ENCODE measurements around the gene RETN. TPM values are rescaled to one million over a fixed set of nuclear protein-coding genes. Genes with fewer than 3 reads are reported as not detected.
A peak's percentile ranks its signal among the peaks of the same experiment; 100 is the strongest.

Gene RETN
- polyA plus RNA-seq, 2 of the 4 experiments (the other 2 are of a cell fraction): not detected

- WGBS (ENCODE audit: missing lambda C conversion rate): 81% methylated on average over 10 of the region's 16 CpGs
- no peaks in the 10 kb centered on the region; the same call in 2 of the 3 replicates for H3K4me1 ChIP-seq
- no peak for DNase-seq (ENCODE audit: low read depth in 1 of 2, low spot score in 1 of 2)
- peak overlapping the region; percentile 44 to 98; a peak in 5 of 6 replicates for H3K27ac ChIP-seq
- TF ChIP-seq CBX8 (IDR thresholded peaks at IDR 0.05): no peak
- TF ChIP-seq, protein P1, sequence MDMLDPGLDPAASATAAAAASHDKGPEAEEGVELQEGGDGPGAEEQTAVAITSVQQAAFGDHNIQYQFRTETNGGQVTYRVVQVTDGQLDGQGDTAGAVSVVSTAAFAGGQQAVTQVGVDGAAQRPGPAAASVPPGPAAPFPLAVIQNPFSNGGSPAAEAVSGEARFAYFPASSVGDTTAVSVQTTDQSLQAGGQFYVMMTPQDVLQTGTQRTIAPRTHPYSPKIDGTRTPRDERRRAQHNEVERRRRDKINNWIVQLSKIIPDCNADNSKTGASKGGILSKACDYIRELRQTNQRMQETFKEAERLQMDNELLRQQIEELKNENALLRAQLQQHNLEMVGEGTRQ (IDR thresholded peaks at IDR 0.05): no peak
- TF ChIP-seq ZFP36 (IDR thresholded peaks at IDR 0.05; ENCODE audit: borderline replicate concordance, partially characterized antibody): no peak
- no peak for TF ChIP-seq MAX (IDR thresholded peaks at IDR 0.05)
- TF ChIP-seq POLR2AphosphoS2 (conservative IDR thresholded peaks at IDR 0.05; ENCODE audit: low read length): no peak
- TF ChIP-seq POLR2A (IDR thresholded peaks at IDR 0.05; ENCODE audit: low read length): no peak
- no peak for TF ChIP-seq EHF (CRISPR knock-in tag; IDR thresholded peaks at IDR 0.05)
- TF ChIP-seq EHMT2 (IDR thresholded peaks at IDR 0.05; ENCODE audit: low read depth): no peak
- peak overlapping the region; percentile 75 for H3K4me2 ChIP-seq
- no peaks in the 10 kb centered on the region for H3K9me3 ChIP-seq
- peak overlapping the region; percentile 64 for H3K4me3 ChIP-seq
- no peak for FAIRE-seq
- ChIA-PET CTCF (no interaction called here), POLR2A (no interaction called here)
- ATAC-seq: no peak
These were observed 32.5 kb upstream of the RETN start for GRCh38 chr19:7636317-7636690.

DNA sequence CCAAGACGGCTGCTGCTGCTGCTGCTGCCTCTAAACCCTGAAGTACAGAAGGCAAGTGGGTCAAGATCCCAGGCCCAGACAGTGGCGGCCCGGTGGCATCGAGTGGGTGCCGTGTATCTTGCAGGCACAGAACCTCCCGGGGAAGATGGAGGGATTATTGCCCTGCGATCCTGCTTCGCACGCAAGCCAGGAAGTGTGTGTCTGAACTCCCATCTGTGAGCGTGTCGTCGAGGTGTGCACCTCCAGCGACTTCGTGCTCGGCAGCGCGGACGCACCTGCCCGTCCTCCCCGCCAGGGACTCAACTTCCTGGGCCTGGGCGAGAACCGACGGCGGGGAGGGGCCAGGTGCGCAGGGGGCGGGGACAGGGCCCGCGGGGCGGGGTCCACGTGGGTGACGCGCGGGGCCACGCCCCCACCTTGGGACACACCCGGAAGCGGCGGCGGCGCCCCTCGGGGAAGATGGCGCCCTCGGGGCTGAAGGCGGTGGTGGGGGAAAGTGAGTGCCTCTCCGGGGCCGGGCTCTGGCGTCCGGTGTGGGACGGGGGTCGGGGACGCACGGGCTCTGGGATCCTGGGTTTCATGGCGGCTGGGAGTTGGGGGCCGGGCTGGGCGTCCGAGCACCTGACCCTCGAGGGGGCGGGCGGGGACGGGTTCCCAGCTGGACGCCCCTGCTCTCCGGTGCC is 32.0 kb upstream of the RETN start, which contains the start of gene STXBP2:
TSS of gene STXBP2 (plus strand) at position 420 of the 683 bp plus-strand sequence. CDS start at position 460, 40 bp downstream.
- Histone ChIP-seq H3K4me2 (peak within 1 kb of the TSS; percentile 75), H3K27ac (peak within 1 kb of the TSS; percentile 77 to 98), H3K4me1 (no peaks in the 10 kb centered on the region), H3K4me3 (peak within 1 kb of the TSS; percentile 64), H3K9me3 (no peaks in the 10 kb centered on the region)
- POLR2A ChIA-PET: interaction anchor here (1.0 kb wide), 1 partner anchor 31 kb away, joined by 5 read pairs; no protein-coding TSS in a partner anchor
- DNase-seq (ENCODE audit: low read depth in 1 of 2, low spot score in 1 of 2): peak; percentile 75 to 77
- FAIRE-seq: no peak
- peak; percentile 61 to 86 for ATAC-seq
- TF ChIP-seq, protein P2, sequence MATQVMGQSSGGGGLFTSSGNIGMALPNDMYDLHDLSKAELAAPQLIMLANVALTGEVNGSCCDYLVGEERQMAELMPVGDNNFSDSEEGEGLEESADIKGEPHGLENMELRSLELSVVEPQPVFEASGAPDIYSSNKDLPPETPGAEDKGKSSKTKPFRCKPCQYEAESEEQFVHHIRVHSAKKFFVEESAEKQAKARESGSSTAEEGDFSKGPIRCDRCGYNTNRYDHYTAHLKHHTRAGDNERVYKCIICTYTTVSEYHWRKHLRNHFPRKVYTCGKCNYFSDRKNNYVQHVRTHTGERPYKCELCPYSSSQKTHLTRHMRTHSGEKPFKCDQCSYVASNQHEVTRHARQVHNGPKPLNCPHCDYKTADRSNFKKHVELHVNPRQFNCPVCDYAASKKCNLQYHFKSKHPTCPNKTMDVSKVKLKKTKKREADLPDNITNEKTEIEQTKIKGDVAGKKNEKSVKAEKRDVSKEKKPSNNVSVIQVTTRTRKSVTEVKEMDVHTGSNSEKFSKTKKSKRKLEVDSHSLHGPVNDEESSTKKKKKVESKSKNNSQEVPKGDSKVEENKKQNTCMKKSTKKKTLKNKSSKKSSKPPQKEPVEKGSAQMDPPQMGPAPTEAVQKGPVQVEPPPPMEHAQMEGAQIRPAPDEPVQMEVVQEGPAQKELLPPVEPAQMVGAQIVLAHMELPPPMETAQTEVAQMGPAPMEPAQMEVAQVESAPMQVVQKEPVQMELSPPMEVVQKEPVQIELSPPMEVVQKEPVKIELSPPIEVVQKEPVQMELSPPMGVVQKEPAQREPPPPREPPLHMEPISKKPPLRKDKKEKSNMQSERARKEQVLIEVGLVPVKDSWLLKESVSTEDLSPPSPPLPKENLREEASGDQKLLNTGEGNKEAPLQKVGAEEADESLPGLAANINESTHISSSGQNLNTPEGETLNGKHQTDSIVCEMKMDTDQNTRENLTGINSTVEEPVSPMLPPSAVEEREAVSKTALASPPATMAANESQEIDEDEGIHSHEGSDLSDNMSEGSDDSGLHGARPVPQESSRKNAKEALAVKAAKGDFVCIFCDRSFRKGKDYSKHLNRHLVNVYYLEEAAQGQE (IDR thresholded peaks at IDR 0.05): no peak
- TF ChIP-seq ESRRA (IDR thresholded peaks at IDR 0.05; ENCODE audit: borderline replicate concordance, low read length): no peak
- no peak for TF ChIP-seq RARB (CRISPR knock-in tag; IDR thresholded peaks at IDR 0.05)
- no peak for TF ChIP-seq EP300 (IDR thresholded peaks at IDR 0.05)
- TF ChIP-seq EHF (CRISPR knock-in tag; IDR thresholded peaks at IDR 0.05): no peak
- peak; percentile 64; the same call in 1 of the 2 replicates for TF ChIP-seq E2F6 (IDR thresholded peaks at IDR 0.05; ENCODE audit: borderline replicate concordance, low read depth)
- peak; percentile 58 for TF ChIP-seq POLR2A (IDR thresholded peaks at IDR 0.05; ENCODE audit: low read length)
- TF ChIP-seq KDM5A (IDR thresholded peaks at IDR 0.05): no peak
- peak; percentile 69 for TF ChIP-seq MAX (IDR thresholded peaks at IDR 0.05)
- no peak for TF ChIP-seq POLR2AphosphoS2 (conservative IDR thresholded peaks at IDR 0.05; ENCODE audit: low read length)
- no peak for TF ChIP-seq HES2 (IDR thresholded peaks at IDR 0.05)
- TF ChIP-seq HDAC2 (IDR thresholded peaks at IDR 0.05): no peak
- TF ChIP-seq CHD4 (IDR thresholded peaks at IDR 0.05; ENCODE audit: borderline replicate concordance): no peak
- TF ChIP-seq RFX5 (IDR thresholded peaks at IDR 0.05): no peak
- TF ChIP-seq HEYL (CRISPR knock-in tag; IDR thresholded peaks at IDR 0.05): no peak
- no peak for TF ChIP-seq NFE2L2 (conservative IDR thresholded peaks at IDR 0.05; ENCODE audit: low read length)
- peak in 1 of 2 experiments; percentile 62; a peak in 1 of 5 replicates for TF ChIP-seq JUN (IDR thresholded peaks at IDR 0.05)
- no peak for TF ChIP-seq GATA3 (IDR thresholded peaks at IDR 0.05; ENCODE audit: borderline replicate concordance)
- TF ChIP-seq KDM1A (IDR thresholded peaks at IDR 0.05; ENCODE audit: low read depth): no peak
- peak; percentile 73; the same call in 1 of the 2 replicates for TF ChIP-seq PHF8 (IDR thresholded peaks at IDR 0.05; ENCODE audit: borderline replicate concordance, low read depth)
- no peak for TF ChIP-seq TP53 (CRISPR knock-in tag; IDR thresholded peaks at IDR 0.05)
- no peak for TF ChIP-seq FOSB (CRISPR knock-in tag; IDR thresholded peaks at IDR 0.05)
- no peak for TF ChIP-seq RCOR1 (IDR thresholded peaks at IDR 0.05; ENCODE audit: low read depth, low read length)
- no peak for TF ChIP-seq HOXA7 (CRISPR knock-in tag; IDR thresholded peaks at IDR 0.05)
- no peak for TF ChIP-seq SREBF2 (IDR thresholded peaks at IDR 0.05)
- WGBS (ENCODE audit: missing lambda C conversion rate): 9% methylated on average over 9 of the region's 61 CpGs
- CTCF ChIA-PET: interaction anchor here (0.7 to 1.3 kb wide), 2 partner anchors 10 to 44 kb away, joined by 3 read pairs; partner anchors contain the start of gene TRAPPC5
